Adrenal gland (tissue), 5 donors: Measurements from ENCODE around the gene NAT8L.

Experiments
- CTCF ChIP-seq, 6 experiments: fragments of 450-650 bp in 4 of 6; fragments of 200-600 bp in 2 of 6; sonication (generic) in 1 of 6; IDR thresholded peaks; 1 replicate in 5 of 6; 2 replicates in 1 of 6; pipeline versions ENCODE4 v1.5.1 to v1.8.0; 2016 to 2021; ENCODE audit warnings: antibody characterized with exemption in 6 of 6, mild to moderate bottlenecking in 2 of 6, moderate library complexity in 1 of 6
- POLR2A ChIP-seq, 2 donors: fragments of 450-650 bp; IDR thresholded peaks; one replicate each; pipeline ENCODE4 v1.6.1; 2017; ENCODE audit warnings: antibody characterized with exemption in 2 of 2, mild to moderate bottlenecking in 2 of 2, moderate library complexity in 1 of 2
- donor health status: DM: no; HTN: no; CAD: no.

- TF ChIP-seq CTCF (IDR thresholded peaks at IDR 0.05) = no peak
- no peak for TF ChIP-seq POLR2A (IDR thresholded peaks at IDR 0.05)
Observed at GRCh38 chr4:2059046-2059725, at the start of gene NAT8L.
